K562 (cell line): ENCODE results near the gene PATJ. TPM values are rescaled to one million over a fixed set of nuclear protein-coding genes. Genes with fewer than 3 reads are reported as not detected.

Experiments
- ATAC-seq: fragments of 200-7000 bp; cut with Tn5 transposase; 3 replicates; pipeline ENCODE4 v1.9.1; 2020; ENCODE audit warnings: moderate library complexity
- BruUV-seq: library from RNA; stranded (reverse); fragments of 400-500 nt; replicated peaks from 2 replicates; lab custom pipeline; 2021; lab: Mats Ljungman, UMichigan
- CTCF ChIA-PET: fragments of 300-600 bp; formaldehyde crosslinking; extraction: SDS; loops from one replicate; lab custom pipeline; 2021; ENCODE audit warnings: low intra/inter-chr PET ratio; lab: Yijun Ruan, JAX
- POLR2A ChIA-PET: fragments of 300-600, 350-650 bp; sonication (Branson Sonifier 250); formaldehyde crosslinking; extraction: SDS; loops from one replicate; lab custom pipeline; 2021; ENCODE audit warnings: antibody characterized with exemption, inconsistent platforms; lab: Yijun Ruan, JAX
- DNase-seq, 4 experiments: peaks; one replicate each; pipeline versions ENCODE4 v3.0.0 to v3.0.0-alpha.2; 2011 to 2018; ENCODE audit warnings: low spot score in 3 of 4, mixed read lengths in 3 of 4; ENCODE audit errors: extremely low read depth in 1 of 4
- FAIRE-seq: peaks from 2 replicates; lab custom pipeline; 2011; peaks lifted over from hg19 to GRCh38; lab: Jason Lieb, UNC
- H2AFZ ChIP-seq: 2 replicates; pipeline ENCODE4 v1.6.0; 2011; ENCODE audit warnings: low read depth, low read length, control low read depth, inconsistent platforms
- H3K27ac ChIP-seq: fragments of 200-600 bp; 3 replicates; pipeline ENCODE4 v1.8.0; 2011; ENCODE audit warnings: low read depth, mild to moderate bottlenecking, control low read depth, inconsistent platforms, low read length, moderate library complexity, mixed read lengths; ENCODE audit errors: extremely low read depth
- H3K27me3 ChIP-seq, 2 experiments: fragments of 300-600 bp in 1 of 2; 2 replicates in 1 of 2; 3 replicates in 1 of 2; pipeline versions ENCODE4 v1.6.0 to v1.8.0; 2011; ENCODE audit warnings: inconsistent platforms in 2 of 2, low read length in 2 of 2, mild to moderate bottlenecking in 1 of 2, mixed read lengths in 1 of 2, moderate library complexity in 1 of 2; ENCODE audit not compliant: control insufficient read depth in 2 of 2, insufficient read depth in 2 of 2
- H3K36me3 ChIP-seq: fragments of 300-600 bp; 3 replicates; pipeline ENCODE4 v1.8.0; 2011; ENCODE audit warnings: mild to moderate bottlenecking, low read length, inconsistent platforms; ENCODE audit not compliant: control insufficient read depth, insufficient read depth
- H3K4me1 ChIP-seq, 2 experiments: fragments of 200-600 bp in 1 of 2; replicated peaks in 1 of 2; 2 replicates in 1 of 2; 3 replicates in 1 of 2; pipeline versions ENCODE4 v1.5.1 to v1.8.0; 2011; ENCODE audit warnings: inconsistent platforms in 2 of 2, low read length in 2 of 2, mild to moderate bottlenecking in 1 of 2, mixed read lengths in 1 of 2, moderate library complexity in 1 of 2; ENCODE audit not compliant: control insufficient read depth in 2 of 2, insufficient read depth in 2 of 2
- H3K4me2 ChIP-seq: 2 replicates; pipeline ENCODE4 v1.6.1; 2011; ENCODE audit warnings: low read length, control low read depth, inconsistent platforms, mixed read lengths; ENCODE audit not compliant: insufficient read depth
- H3K4me3 ChIP-seq: fragments of 200-600 bp; sonication (generic), shearing (Covaris generic); 2 replicates; pipeline ENCODE4 v1.5.1; 2016; ENCODE audit warnings: control low read depth, inconsistent platforms
- H3K79me2 ChIP-seq: fragments of 200-600 bp; 3 replicates; pipeline ENCODE4 v1.8.0; 2011; ENCODE audit warnings: low read length, inconsistent platforms; ENCODE audit not compliant: control insufficient read depth, insufficient read depth
- H3K9ac ChIP-seq, 2 experiments: 2 replicates each; pipeline versions ENCODE4 v1.6.0 to v1.6.1; 2011; ENCODE audit warnings: low read depth in 2 of 2, low read length in 2 of 2, control low read depth in 1 of 2, inconsistent platforms in 1 of 2, mild to moderate bottlenecking in 1 of 2, mixed read lengths in 1 of 2; ENCODE audit not compliant: insufficient read depth in 1 of 2
- H3K9me1 ChIP-seq: one replicate; pipeline ENCODE4 v1.6.0; 2011; ENCODE audit warnings: inconsistent platforms, mild to moderate bottlenecking, low read length, moderate library complexity; ENCODE audit not compliant: control insufficient read depth, insufficient read depth
- H3K9me3 ChIP-seq: replicated peaks from 2 replicates; pipeline ENCODE4 v1.5.1; 2011; ENCODE audit warnings: low read depth, low read length, inconsistent platforms; ENCODE audit not compliant: control insufficient read depth, insufficient read depth
- H4K20me1 ChIP-seq: replicated peaks from 2 replicates; pipeline ENCODE4 v1.6.1; 2011; ENCODE audit warnings: low read length, inconsistent platforms, mixed read lengths; ENCODE audit not compliant: control insufficient read depth, insufficient read depth
- CEBPB ChIP-seq: fragments of 450-650 bp; IDR thresholded peaks from 2 replicates; pipeline ENCODE4 v1.6.1; 2016; ENCODE audit warnings: missing genetic modification characterization, missing compliant biosample characterization
- CEBPG ChIP-seq, 3 experiments: fragments of 200-800 bp in 1 of 3; sonication (Bioruptor generic) in 1 of 3; sonication (generic) in 1 of 3; formaldehyde crosslinking in 1 of 3; IDR thresholded peaks in 2 of 3; conservative IDR thresholded peaks in 1 of 3; 2 replicates each; pipeline versions ENCODE4 v1.6.1 to v1.8.0; 2016 to 2022; ENCODE audit warnings: missing compliant biosample characterization in 2 of 3, missing genetic modification characterization in 2 of 3, mild to moderate bottlenecking in 1 of 3, missing genetic modification reagents in 1 of 3
- HIVEP1 ChIP-seq: fragments of 250-450 bp; sonication (Bioruptor Pico); IDR thresholded peaks from 2 replicates; pipeline ENCODE4 v1.4.0; 2020; ENCODE audit warnings: mild to moderate bottlenecking
- SRSF9 ChIP-seq: fragments of 200-400 bp; formaldehyde crosslinking; IDR thresholded peaks from 2 replicates; pipeline ENCODE4 v1.6.1; 2017; ENCODE audit warnings: low read depth, low read length, borderline replicate concordance
- TEAD1 ChIP-seq, 2 experiments: fragments of 450-650 bp in 1 of 2; sonication (generic) in 1 of 2; formaldehyde crosslinking; IDR thresholded peaks; 2 replicates each; pipeline versions ENCODE4 v1.4.0 to v1.8.0; 2020 to 2022; ENCODE audit warnings: mild to moderate bottlenecking in 2 of 2, missing genetic modification reagents in 1 of 2
- WGBS: fragments of 100-300 bp; shearing (Covaris generic); methylation state at CpG from one replicate; pipeline ENCODE4 v1.1.6; 2016; ENCODE audit warnings: low coverage, mixed read lengths; ENCODE audit not compliant: insufficient coverage; ENCODE audit errors: missing lambda C conversion rate; 5-methylcytosine and 5-hydroxymethylcytosine counted together
- in situ Hi-C: fragments of 300-500 bp; cut with MboI; formaldehyde crosslinking; loops from 4 replicates; pipeline ENCODE4 v1.15.0; 2018; ENCODE audit warnings: inconsistent platforms, mixed read lengths
- intact Hi-C: fragments of 100-400 bp; cut with micrococcal nuclease; formaldehyde crosslinking; loops from 2 replicates; pipeline ENCODE4 v1.14.2; 2022
- polyA plus RNA-seq, 8 experiments: library from polyadenylated mRNA; depleted of rRNA in 4 of 8; stranded (reverse) in 5 of 8; unstranded in 3 of 8; fragments of >200 nt; fragmentation: Nextera tagmentation in 2 of 8; fragmentation: Illumina TruSeq in 1 of 8; extraction: Ambion mirVana in 2 of 8; extraction: Trizol in 1 of 8; gene quantifications; 2 replicates each; pipeline versions ENCODE4 v1.2.1 to v1.2.3, GENCODE V29; 2011 to 2014; ENCODE audit warnings: inconsistent platforms in 1 of 8, missing spikeins in 1 of 8
- total RNA-seq, 7 experiments: library from RNA; depleted of rRNA in 6 of 7; stranded (reverse); fragments of >200 nt in 6 of 7; fragmentation: Illumina TruSeq in 2 of 7; extraction: Trizol in 2 of 7; gene quantifications; 2 replicates each; pipeline versions ENCODE4 v1.2.1 to v1.2.3, GENCODE V29; 2011 to 2021; ENCODE audit warnings: low replicate concordance in 1 of 7
- TF ChIP-seq, protein P1 (sequence below): fragments of 250-450 bp; sonication (Bioruptor Pico); IDR thresholded peaks from 2 replicates; pipeline ENCODE4 v1.9.0; 2021; ENCODE audit warnings: mild to moderate bottlenecking, inconsistent platforms
- TF ChIP-seq, protein P2 (sequence below): fragments of 250-450 bp; sonication (Bioruptor Pico); IDR thresholded peaks from 2 replicates; pipeline ENCODE4 v1.8.0; 2022; ENCODE audit warnings: moderate library complexity, mild to moderate bottlenecking, inconsistent platforms
- TF ChIP-seq, protein P3 (sequence below): fragments of 450-650 bp; IDR thresholded peaks from 2 replicates; pipeline ENCODE4 v1.6.1; 2016; ENCODE audit warnings: low read depth

PATJ gene
- total and polyA plus RNA-seq, 9 of the 15 experiments (the other 6 are each of a cell fraction or from before 2014, with no cell fraction given): 0.22 TPM; not detected in 8

DNA sequence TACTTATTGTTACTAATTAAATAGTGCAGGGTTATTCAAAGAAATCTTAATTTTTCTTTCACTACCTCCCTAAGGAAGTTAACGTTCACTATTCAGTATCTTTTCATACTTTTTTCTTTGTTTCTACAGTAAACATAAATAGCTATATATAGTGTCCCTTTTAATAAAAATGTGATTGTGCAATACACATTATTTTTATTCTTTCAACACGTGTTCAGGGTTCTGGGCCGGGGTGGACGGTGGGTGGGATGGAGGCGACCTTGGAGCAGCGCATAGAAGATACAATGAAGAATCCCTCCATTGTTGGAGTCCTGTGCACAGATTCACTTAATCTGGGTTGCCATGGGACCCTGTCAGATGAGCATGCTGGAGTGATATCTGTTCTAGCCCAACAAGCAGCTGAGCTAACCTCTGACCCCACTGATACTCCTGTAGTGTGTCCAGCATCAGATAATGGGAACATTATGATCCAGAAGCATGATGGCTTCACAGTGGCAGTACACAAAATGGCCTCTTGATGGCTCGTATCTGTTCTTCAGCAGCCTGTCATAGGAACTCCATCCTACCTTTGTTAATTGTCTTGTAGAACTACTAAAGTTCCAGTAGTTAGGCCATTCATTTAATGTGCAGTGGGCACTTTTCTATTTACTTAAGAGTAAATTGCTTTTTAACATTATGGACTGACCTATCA lies 296.5 kb downstream of the PATJ start:
- no TSS peak for BruUV-seq
- Histone ChIP-seq H3K4me1 (no peaks in the 10 kb centered on the region), H3K4me3 (no peak overlapping the region), H3K9me1 (no peaks in the 10 kb centered on the region), H3K27me3 (peaks cover 6 to 7% of the 10 kb centered on the region in 2 experiments; a peak in 4 of 5 replicates), H2AFZ (no peak overlapping the region), H3K27ac (no peak overlapping the region), H4K20me1 (no peaks in the 10 kb centered on the region), H3K4me2 (no peak overlapping the region), H3K9ac (no peak overlapping the region), H3K9me3 (no peaks in the 10 kb centered on the region), H3K79me2 (no peaks in the 10 kb centered on the region), H3K36me3 (no peaks in the 10 kb centered on the region)
- DNase-seq (peak in 3 of 4 experiments; percentile 2 to 18 (median 13)), FAIRE-seq (no peak), ATAC-seq (peak; percentile 58)
- ChIA-PET CTCF (no interaction called here), POLR2A (no interaction called here)
- in situ Hi-C loops: no loop called here
- 1% methylated on average over 7 of the region's 7 CpGs for WGBS
- intact Hi-C loops: no loop called here
- TF ChIP-seq SRSF9 (no peak), HIVEP1 (no peak), CEBPG (CRISPR knock-in tag; IDR thresholded peaks at IDR 0.05) (no peak), CEBPG (tag; conservative IDR thresholded peaks at IDR 0.05 in 1 of 2, IDR thresholded peaks at IDR 0.05 in 1 of 2) (peak; percentile 24 to 77; a peak in 2 of 4 replicates), CEBPB (peak; percentile 61), TEAD1 (CRISPR knock-in tag; IDR thresholded peaks at IDR 0.05) (no peak)
- TF ChIP-seq, protein P1, sequence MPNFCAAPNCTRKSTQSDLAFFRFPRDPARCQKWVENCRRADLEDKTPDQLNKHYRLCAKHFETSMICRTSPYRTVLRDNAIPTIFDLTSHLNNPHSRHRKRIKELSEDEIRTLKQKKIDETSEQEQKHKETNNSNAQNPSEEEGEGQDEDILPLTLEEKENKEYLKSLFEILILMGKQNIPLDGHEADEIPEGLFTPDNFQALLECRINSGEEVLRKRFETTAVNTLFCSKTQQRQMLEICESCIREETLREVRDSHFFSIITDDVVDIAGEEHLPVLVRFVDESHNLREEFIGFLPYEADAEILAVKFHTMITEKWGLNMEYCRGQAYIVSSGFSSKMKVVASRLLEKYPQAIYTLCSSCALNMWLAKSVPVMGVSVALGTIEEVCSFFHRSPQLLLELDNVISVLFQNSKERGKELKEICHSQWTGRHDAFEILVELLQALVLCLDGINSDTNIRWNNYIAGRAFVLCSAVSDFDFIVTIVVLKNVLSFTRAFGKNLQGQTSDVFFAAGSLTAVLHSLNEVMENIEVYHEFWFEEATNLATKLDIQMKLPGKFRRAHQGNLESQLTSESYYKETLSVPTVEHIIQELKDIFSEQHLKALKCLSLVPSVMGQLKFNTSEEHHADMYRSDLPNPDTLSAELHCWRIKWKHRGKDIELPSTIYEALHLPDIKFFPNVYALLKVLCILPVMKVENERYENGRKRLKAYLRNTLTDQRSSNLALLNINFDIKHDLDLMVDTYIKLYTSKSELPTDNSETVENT (CRISPR knock-in tag): no peak
- TF ChIP-seq, protein P2, sequence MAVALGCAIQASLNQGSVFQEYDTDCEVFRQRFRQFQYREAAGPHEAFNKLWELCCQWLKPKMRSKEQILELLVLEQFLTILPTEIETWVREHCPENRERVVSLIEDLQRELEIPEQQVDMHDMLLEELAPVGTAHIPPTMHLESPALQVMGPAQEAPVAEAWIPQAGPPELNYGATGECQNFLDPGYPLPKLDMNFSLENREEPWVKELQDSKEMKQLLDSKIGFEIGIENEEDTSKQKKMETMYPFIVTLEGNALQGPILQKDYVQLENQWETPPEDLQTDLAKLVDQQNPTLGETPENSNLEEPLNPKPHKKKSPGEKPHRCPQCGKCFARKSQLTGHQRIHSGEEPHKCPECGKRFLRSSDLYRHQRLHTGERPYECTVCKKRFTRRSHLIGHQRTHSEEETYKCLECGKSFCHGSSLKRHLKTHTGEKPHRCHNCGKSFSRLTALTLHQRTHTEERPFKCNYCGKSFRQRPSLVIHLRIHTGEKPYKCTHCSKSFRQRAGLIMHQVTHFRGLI (CRISPR knock-in tag): no peak
- TF ChIP-seq, protein P3, sequence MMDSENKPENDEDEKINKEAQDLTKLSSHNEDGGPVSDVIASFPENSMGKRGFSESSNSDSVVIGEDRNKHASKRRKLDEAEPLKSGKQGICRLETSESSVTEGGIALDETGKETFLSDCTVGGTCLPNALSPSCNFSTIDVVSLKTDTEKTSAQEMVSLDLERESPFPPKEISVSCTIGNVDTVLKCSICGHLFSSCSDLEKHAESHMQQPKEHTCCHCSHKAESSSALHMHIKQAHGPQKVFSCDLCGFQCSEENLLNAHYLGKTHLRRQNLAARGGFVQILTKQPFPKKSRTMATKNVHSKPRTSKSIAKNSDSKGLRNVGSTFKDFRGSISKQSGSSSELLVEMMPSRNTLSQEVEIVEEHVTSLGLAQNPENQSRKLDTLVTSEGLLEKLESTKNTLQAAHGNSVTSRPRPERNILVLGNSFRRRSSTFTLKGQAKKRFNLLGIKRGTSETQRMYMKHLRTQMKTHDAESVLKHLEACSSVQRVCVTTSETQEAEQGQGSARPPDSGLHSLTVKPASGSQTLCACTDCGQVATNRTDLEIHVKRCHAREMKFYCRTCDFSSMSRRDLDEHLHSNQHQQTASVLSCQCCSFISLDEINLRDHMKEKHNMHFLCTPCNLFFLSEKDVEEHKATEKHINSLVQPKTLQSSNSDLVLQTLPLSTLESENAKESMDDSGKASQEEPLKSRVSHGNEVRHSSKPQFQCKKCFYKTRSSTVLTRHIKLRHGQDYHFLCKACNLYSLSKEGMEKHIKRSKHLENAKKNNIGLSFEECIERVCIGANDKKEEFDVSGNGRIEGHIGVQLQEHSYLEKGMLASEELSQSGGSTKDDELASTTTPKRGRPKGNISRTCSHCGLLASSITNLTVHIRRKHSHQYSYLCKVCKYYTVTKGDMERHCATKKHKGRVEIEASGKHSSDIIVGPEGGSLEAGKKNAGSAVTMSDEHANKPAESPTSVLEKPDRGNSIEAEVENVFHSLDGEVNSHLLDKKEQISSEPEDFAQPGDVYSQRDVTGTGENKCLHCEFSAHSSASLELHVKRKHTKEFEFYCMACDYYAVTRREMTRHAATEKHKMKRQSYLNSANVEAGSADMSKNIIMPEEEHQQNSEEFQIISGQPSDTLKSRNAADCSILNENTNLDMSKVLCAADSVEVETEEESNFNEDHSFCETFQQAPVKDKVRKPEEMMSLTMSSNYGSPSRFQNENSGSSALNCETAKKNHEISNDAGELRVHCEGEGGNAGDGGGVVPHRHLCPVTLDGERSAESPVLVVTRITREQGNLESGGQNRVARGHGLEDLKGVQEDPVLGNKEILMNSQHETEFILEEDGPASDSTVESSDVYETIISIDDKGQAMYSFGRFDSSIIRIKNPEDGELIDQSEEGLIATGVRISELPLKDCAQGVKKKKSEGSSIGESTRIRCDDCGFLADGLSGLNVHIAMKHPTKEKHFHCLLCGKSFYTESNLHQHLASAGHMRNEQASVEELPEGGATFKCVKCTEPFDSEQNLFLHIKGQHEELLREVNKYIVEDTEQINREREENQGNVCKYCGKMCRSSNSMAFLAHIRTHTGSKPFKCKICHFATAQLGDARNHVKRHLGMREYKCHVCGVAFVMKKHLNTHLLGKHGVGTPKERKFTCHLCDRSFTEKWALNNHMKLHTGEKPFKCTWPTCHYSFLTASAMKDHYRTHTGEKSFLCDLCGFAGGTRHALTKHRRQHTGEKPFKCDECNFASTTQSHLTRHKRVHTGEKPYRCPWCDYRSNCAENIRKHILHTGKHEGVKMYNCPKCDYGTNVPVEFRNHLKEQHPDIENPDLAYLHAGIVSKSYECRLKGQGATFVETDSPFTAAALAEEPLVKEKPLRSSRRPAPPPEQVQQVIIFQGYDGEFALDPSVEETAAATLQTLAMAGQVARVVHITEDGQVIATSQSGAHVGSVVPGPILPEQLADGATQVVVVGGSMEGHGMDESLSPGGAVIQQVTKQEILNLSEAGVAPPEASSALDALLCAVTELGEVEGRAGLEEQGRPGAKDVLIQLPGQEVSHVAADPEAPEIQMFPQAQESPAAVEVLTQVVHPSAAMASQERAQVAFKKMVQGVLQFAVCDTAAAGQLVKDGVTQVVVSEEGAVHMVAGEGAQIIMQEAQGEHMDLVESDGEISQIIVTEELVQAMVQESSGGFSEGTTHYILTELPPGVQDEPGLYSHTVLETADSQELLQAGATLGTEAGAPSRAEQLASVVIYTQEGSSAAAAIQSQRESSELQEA: no peak
